Measurements from ENCODE around the gene LIPJ. TPM values are rescaled to one million over a fixed set of nuclear protein-coding genes. Genes with fewer than 3 reads are reported as not detected.

The LIPJ gene
- total RNA-seq, 1 experiment from 2014 or later = not detected

DNA sequence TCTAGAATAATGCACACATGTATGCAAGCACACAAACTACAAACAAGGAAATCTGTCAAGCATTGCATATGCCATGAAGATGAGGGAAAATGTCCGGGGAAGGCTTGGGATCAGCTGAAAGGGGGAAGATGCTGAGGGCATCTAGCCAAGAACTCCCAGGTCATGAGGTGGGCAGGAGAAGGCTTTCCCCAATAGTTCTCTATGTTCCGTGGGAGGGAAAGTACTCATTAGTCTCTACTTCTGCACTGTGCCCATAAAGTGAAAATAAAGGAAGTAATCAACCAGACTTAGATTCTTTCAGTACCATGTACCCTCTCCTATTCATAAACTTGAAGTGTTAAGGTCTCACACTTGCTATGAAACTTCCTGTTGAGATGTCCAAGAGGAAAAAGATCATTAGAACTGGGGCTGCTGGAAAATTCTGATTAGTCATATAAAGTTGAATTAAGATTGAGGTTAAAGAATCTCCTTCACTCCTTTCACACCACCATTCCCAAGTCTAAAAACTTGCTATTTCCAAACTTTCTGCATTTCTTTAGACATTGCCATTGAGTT is 60.6 kb downstream of the LIPJ start (continued):
- TF ChIP-seq, protein P1, sequence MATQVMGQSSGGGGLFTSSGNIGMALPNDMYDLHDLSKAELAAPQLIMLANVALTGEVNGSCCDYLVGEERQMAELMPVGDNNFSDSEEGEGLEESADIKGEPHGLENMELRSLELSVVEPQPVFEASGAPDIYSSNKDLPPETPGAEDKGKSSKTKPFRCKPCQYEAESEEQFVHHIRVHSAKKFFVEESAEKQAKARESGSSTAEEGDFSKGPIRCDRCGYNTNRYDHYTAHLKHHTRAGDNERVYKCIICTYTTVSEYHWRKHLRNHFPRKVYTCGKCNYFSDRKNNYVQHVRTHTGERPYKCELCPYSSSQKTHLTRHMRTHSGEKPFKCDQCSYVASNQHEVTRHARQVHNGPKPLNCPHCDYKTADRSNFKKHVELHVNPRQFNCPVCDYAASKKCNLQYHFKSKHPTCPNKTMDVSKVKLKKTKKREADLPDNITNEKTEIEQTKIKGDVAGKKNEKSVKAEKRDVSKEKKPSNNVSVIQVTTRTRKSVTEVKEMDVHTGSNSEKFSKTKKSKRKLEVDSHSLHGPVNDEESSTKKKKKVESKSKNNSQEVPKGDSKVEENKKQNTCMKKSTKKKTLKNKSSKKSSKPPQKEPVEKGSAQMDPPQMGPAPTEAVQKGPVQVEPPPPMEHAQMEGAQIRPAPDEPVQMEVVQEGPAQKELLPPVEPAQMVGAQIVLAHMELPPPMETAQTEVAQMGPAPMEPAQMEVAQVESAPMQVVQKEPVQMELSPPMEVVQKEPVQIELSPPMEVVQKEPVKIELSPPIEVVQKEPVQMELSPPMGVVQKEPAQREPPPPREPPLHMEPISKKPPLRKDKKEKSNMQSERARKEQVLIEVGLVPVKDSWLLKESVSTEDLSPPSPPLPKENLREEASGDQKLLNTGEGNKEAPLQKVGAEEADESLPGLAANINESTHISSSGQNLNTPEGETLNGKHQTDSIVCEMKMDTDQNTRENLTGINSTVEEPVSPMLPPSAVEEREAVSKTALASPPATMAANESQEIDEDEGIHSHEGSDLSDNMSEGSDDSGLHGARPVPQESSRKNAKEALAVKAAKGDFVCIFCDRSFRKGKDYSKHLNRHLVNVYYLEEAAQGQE (IDR thresholded peaks at IDR 0.05; ENCODE audit: low read depth) = no peak

DNA sequence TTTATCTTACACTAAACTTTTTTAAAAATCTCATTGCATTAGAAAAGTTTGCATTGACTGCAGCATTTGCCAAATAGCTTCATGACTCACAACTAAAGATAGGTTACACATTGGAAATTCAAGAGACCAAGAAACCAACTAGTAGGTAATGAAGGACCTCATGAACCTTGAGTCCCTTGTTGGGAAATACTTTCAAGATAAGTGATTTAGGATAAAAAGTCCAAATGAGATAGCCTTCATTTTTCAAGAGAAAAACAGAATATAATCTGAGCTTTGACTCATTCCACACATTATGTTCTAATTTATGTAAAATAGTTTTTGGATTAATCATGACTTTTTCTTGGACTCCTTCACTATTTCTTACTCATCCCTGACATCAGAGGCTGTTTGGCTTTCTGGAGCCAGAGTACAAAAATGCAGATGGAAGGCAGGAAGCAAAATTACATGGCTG is 64.6 kb downstream of the LIPJ start:
- Histone ChIP-seq H3K27ac (ENCODE audit: low read depth, low read length) (no peak overlapping the region), H3K4me2 (ENCODE audit: low read length) (peak overlapping the region; percentile 34)
- POLR2A ChIA-PET = no interaction called here

More for the DNA sequence above, 64.6 kb downstream of the LIPJ start:
- no peak overlapping the region for H3K4me3 ChIP-seq (replicated peaks in 1 of 2; ENCODE audit: low read depth in 1 of 2, low read length in 2 of 2)
- no peak overlapping the region for H3K9ac ChIP-seq (ENCODE audit: low read length)
- no peaks in the 10 kb centered on the region for H3K36me3 ChIP-seq (ENCODE audit: control insufficient read depth in 1 of 2, insufficient read depth in 2 of 2, low read length in 2 of 2)
- no peak for DNase-seq (ENCODE audit: low read depth, low spot score)
- no peaks in the 10 kb centered on the region for H4K20me1 ChIP-seq (ENCODE audit: insufficient read depth)
- RAD21 ChIA-PET (ENCODE audit: low non-redundant PET in 1 of 2, low total read pairs in 2 of 2, uncharacterized antibody in 2 of 2, unreplicated experiment in 2 of 2) = no interaction called here
- H3K9me2 ChIP-seq (ENCODE audit: insufficient read depth) = peaks cover 4% of the 10 kb centered on the region; the same call in 1 of the 2 replicates
- no peak for ATAC-seq
- TF ChIP-seq, protein P2, sequence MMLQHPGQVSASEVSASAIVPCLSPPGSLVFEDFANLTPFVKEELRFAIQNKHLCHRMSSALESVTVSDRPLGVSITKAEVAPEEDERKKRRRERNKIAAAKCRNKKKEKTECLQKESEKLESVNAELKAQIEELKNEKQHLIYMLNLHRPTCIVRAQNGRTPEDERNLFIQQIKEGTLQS (IDR thresholded peaks at IDR 0.05) = no peak
- TF ChIP-seq, protein P3, sequence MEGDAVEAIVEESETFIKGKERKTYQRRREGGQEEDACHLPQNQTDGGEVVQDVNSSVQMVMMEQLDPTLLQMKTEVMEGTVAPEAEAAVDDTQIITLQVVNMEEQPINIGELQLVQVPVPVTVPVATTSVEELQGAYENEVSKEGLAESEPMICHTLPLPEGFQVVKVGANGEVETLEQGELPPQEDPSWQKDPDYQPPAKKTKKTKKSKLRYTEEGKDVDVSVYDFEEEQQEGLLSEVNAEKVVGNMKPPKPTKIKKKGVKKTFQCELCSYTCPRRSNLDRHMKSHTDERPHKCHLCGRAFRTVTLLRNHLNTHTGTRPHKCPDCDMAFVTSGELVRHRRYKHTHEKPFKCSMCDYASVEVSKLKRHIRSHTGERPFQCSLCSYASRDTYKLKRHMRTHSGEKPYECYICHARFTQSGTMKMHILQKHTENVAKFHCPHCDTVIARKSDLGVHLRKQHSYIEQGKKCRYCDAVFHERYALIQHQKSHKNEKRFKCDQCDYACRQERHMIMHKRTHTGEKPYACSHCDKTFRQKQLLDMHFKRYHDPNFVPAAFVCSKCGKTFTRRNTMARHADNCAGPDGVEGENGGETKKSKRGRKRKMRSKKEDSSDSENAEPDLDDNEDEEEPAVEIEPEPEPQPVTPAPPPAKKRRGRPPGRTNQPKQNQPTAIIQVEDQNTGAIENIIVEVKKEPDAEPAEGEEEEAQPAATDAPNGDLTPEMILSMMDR (IDR thresholded peaks at IDR 0.05 in 2 of 3, conservative IDR thresholded peaks at IDR 0.05 in 1 of 3; ENCODE audit: borderline replicate concordance in 1 of 3, insufficient read depth in 1 of 3, low read depth in 2 of 3, low read length in 2 of 3) = no peak
- TF ChIP-seq, protein P1 (IDR thresholded peaks at IDR 0.05; ENCODE audit: low read depth) = no peak
- TF ChIP-seq EZH2phosphoT487 (IDR thresholded peaks at IDR 0.05; ENCODE audit: borderline replicate concordance) = no peak
- TF ChIP-seq TCF7L2 (IDR thresholded peaks at IDR 0.05; ENCODE audit: borderline replicate concordance, extremely low read depth, insufficient read depth, insufficient read length) = no peak
- 0 out of 2 replicates have a peak, but pooled peaks have one; percentile 9 for TF ChIP-seq FOSL1 (IDR thresholded peaks at IDR 0.05; ENCODE audit: low read depth)
- H3K4me1 ChIP-seq (ENCODE audit: control insufficient read depth in 1 of 2, insufficient read depth in 2 of 2, low read length in 2 of 2) = peaks cover 0 to 16% of the 10 kb centered on the region in 2 experiments; a peak in 2 of 4 replicates
- H3K27me3 ChIP-seq (ENCODE audit: insufficient read depth, low read length) = no peaks in the 10 kb centered on the region
- no peaks in the 10 kb centered on the region for H3K79me2 ChIP-seq (ENCODE audit: insufficient read depth, low read length)
- peak overlapping the region; percentile 80 for H2AFZ ChIP-seq (ENCODE audit: low read depth, low read length, poor library complexity, severe bottlenecking)
- intact Hi-C loops (cut with micrococcal nuclease) = no loop called here
- H3K9me3 ChIP-seq (ENCODE audit: control insufficient read depth in 1 of 2, insufficient read depth in 1 of 2, low read depth in 1 of 2, low read length in 2 of 2) = no peaks in the 10 kb centered on the region
- CTCF ChIA-PET = no interaction called here
- BruUV-seq (replicated peaks) = no TSS peak
